Measurements from ENCODE around the gene DEXI.
"Not testable (repeated sequence)": the region's sequence is repeated elsewhere in the genome, so short reads cannot be mapped to it uniquely, and the experiment has no call there.

The DEXI gene

GRCh38 chr16:10931977-10932632 lies 10.2 kb downstream of the DEXI start:
- no peak overlapping the region for H3K4me3 ChIP-seq (ENCODE audit: low read depth, low read length)
- DNase-seq (ENCODE audit: low read depth) = no peak

- no peak for DNase-seq (ENCODE audit: low read depth)
- no peak overlapping the region for H3K4me3 ChIP-seq (ENCODE audit: low read depth, low read length)
Measured at GRCh38 chr16:10931134-10931533, 11.1 kb downstream of the DEXI start.

GRCh38 chr16:10930755-10931093 lies 11.5 kb downstream of the DEXI start:
- H3K4me3 ChIP-seq (ENCODE audit: low read depth, low read length) = no peak overlapping the region
- DNase-seq (ENCODE audit: low read depth) = no peak

- no peak overlapping the region for H3K4me3 ChIP-seq (ENCODE audit: low read depth, low read length)
- no peak for DNase-seq (ENCODE audit: low read depth)
Measured at GRCh38 chr16:10929853-10930754, 12.2 kb downstream of the DEXI start.

GRCh38 chr16:10929097-10929496 lies 13.2 kb downstream of the DEXI start:
- H3K4me3 ChIP-seq (ENCODE audit: low read depth, low read length); DNase-seq (ENCODE audit: low read depth): not testable (repeated sequence)

GRCh38 chr16:10927497-10928112 lies 14.7 kb downstream of the DEXI start:
- H3K4me3 ChIP-seq (ENCODE audit: low read depth, low read length) = no peak overlapping the region

GRCh38 chr16:10926867-10927266 lies 15.4 kb downstream of the DEXI start:
- no peak for DNase-seq (ENCODE audit: low read depth)
- H3K4me3 ChIP-seq (ENCODE audit: low read depth, low read length) = no peak overlapping the region

More at GRCh38 chr16:10927497-10928112, 14.7 kb downstream of the DEXI start:
- no peak for DNase-seq (ENCODE audit: low read depth)

GRCh38 chr16:10926094-10926493 lies 16.2 kb downstream of the DEXI start:
- no peak for DNase-seq (ENCODE audit: low read depth)
- no peak overlapping the region for H3K4me3 ChIP-seq (ENCODE audit: low read depth, low read length)

- DNase-seq (ENCODE audit: low read depth); H3K4me3 ChIP-seq (ENCODE audit: low read depth, low read length): not testable (repeated sequence)
Measured at GRCh38 chr16:10925285-10925684, 17.0 kb downstream of the DEXI start.

GRCh38 chr16:10923650-10924214 lies 18.5 kb downstream of the DEXI start:
- H3K4me3 ChIP-seq (ENCODE audit: low read depth, low read length) = no peak overlapping the region
- no peak for DNase-seq (ENCODE audit: low read depth)

GRCh38 chr16:10923146-10923649 lies 19.1 kb downstream of the DEXI start:
- no peak for DNase-seq (ENCODE audit: low read depth)
- H3K4me3 ChIP-seq (ENCODE audit: low read depth, low read length) = no peak overlapping the region

GRCh38 chr16:10922328-10923145 lies 19.7 kb downstream of the DEXI start:
- no peak for DNase-seq (ENCODE audit: low read depth)
- H3K4me3 ChIP-seq (ENCODE audit: low read depth, low read length) = no peak overlapping the region

- H3K4me3 ChIP-seq (ENCODE audit: low read depth, low read length) = no peak overlapping the region
- no peak for DNase-seq (ENCODE audit: low read depth)
Measured at GRCh38 chr16:10921536-10922327, 20.5 kb downstream of the DEXI start.

GRCh38 chr16:10920726-10921427 lies 21.4 kb downstream of the DEXI start:
- no peak overlapping the region for H3K4me3 ChIP-seq (ENCODE audit: low read depth, low read length)
- DNase-seq (ENCODE audit: low read depth) = no peak

GRCh38 chr16:10919003-10919351 lies 23.3 kb downstream of the DEXI start:
- H3K4me3 ChIP-seq (ENCODE audit: low read depth, low read length) = no peak overlapping the region
- DNase-seq (ENCODE audit: low read depth) = no peak

- no peak overlapping the region for H3K4me3 ChIP-seq (ENCODE audit: low read depth, low read length)
- peak; percentile 87 for DNase-seq (ENCODE audit: low read depth)
Measured at GRCh38 chr16:10918294-10919002, 23.8 kb downstream of the DEXI start.

- no peak for DNase-seq (ENCODE audit: low read depth)
- no peak overlapping the region for H3K4me3 ChIP-seq (ENCODE audit: low read depth, low read length)
Measured at GRCh38 chr16:10916534-10916933, 25.7 kb downstream of the DEXI start.
